Hepatocyte (in vitro differentiated cells): Measurements from ENCODE around the gene EXOC6B.

Experiments used
- EZH2 ChIP-seq: fragments of 200-600 bp; sonication (generic); IDR thresholded peaks from 2 replicates; pipeline ENCODE4 v1.6.1; 2016; ENCODE audit warnings: antibody characterized with exemption, mild to moderate bottlenecking, borderline replicate concordance
- TF ChIP-seq, protein P1 (sequence below): fragments of 200-600 bp; sonication (generic); IDR thresholded peaks from 2 replicates; pipeline ENCODE4 v1.5.1; 2016; ENCODE audit warnings: antibody characterized with exemption, mild to moderate bottlenecking; ENCODE audit not compliant: poor library complexity

- TF ChIP-seq, protein P1, sequence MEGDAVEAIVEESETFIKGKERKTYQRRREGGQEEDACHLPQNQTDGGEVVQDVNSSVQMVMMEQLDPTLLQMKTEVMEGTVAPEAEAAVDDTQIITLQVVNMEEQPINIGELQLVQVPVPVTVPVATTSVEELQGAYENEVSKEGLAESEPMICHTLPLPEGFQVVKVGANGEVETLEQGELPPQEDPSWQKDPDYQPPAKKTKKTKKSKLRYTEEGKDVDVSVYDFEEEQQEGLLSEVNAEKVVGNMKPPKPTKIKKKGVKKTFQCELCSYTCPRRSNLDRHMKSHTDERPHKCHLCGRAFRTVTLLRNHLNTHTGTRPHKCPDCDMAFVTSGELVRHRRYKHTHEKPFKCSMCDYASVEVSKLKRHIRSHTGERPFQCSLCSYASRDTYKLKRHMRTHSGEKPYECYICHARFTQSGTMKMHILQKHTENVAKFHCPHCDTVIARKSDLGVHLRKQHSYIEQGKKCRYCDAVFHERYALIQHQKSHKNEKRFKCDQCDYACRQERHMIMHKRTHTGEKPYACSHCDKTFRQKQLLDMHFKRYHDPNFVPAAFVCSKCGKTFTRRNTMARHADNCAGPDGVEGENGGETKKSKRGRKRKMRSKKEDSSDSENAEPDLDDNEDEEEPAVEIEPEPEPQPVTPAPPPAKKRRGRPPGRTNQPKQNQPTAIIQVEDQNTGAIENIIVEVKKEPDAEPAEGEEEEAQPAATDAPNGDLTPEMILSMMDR = no peak
- no peak for TF ChIP-seq EZH2
Observed at GRCh38 chr2:72713857-72714256, 112.0 kb downstream of the EXOC6B start.
